Fibroblast of skin of abdomen (primary cell): ENCODE data around the gene SLC7A10.
A peak's percentile ranks its signal among the peaks of the same experiment; 100 is the strongest.
"Not testable (repeated sequence)": the region's sequence is repeated elsewhere in the genome, so short reads cannot be mapped to it uniquely, and the experiment has no call there.

ENCODE experiments used
- DNase-seq: peaks from one replicate; pipeline ENCODE4 v3.0.0-alpha.2; 2013

The SLC7A10 gene

DNA sequence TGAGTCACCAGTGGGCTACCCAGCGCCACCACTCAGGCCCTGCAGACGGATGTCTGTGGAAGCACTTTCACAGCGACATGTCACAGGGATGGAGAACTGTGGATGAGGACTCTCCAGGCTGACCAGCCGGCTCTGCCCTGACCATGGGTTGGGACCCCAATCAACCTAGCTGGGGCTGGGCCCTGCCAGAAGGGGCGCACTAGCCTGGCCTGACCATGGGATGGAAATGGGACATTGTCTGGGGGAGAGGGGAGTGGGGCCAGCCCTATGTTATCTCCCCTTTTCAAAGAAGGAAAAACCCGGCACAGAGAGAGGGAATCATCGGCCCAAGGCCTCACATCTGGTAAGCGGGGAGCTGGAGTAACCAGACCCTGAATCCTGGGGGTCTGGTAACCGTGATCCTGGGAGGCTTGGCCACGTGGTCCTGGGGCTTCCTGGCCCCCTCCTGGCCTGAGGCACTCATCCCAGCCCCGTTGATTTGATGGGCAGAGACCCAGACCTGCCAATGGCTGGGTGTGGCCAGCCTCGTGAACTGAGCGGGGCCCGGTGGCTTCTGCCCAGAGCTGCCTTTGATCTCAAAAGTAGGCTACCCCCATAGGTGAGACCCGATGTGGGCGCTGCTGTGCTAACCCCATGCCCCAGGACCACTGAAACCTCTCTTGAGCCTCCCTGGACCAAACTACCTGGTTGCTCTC, 11.2 kb upstream of the SLC7A10 start:
- DNase-seq, result no peak

DNA sequence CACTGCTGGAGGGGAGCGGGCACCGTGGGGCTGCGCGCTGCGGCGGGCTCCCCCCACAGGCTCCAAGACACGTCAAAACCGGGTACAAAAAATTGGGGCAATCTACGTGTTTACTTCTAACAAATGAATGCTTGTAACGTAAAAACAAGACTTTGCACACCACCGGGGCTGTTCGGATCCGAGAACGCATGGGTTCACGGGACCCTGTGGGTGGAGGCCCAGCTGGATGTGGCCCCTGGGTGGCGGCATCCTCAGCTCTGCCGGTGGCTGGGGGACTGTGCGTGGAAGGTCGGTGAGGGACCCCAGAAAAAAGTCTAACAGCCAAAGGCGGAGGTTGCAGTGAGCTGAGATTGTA, 10.3 kb upstream of the SLC7A10 start:
- no peak for DNase-seq

DNA sequence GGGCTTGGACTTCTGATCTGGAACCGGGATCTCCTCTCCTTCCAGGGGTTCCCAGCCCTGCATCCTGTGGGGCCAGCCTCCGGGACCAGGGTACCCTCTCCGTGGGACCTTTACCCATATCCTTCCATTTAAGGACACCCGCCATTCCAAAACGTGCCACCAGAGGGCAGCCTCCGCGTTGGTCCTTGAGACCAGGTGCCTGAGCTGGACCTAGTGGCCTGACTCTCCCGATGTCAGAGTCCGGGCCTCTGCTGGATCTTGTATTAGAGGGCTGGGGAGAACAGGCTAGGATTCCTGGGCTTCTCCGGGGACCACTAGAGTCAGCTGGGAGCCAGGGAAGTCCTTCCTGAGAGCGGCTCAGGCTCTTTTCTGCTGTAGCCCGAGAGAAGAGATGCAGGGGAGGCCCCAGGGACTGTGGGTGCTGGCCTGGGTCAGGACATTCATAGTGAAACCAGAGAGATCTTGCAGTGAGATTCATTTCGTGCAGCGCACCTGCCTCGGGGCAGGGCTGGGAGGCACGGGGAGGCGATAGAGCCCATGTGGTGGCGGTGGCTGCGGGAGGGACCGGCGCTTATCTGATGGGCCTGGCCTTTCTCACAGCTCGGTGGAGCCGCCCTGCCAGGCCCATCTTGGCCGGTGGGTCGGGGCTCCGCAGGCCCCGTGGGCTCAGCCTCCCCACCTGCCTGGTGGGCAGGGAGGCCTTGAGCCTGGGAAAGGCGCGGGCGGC, 9.8 kb upstream of the SLC7A10 start:
- DNase-seq, result peak; percentile 50

DNA sequence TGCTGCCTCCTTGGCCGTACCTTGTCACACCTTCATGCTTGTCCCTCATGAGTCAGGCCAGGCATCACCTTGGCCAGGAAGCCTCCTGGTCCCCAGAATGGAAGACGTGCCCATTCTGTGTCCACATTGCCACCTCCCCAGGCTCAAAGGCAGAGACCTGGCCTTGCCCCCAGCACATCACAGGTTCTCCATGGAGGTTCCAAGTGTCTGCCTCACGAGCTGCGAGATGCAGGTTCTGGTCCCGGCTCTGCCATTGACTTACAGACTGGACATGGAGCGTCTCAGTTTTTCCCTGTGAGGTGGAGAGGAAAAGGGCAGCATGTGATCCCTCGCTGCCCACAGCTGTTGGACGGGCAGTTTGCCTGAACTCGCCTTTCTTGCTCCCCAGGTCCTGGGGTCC, 9.1 kb upstream of the SLC7A10 start:
- DNase-seq, result no peak

DNA sequence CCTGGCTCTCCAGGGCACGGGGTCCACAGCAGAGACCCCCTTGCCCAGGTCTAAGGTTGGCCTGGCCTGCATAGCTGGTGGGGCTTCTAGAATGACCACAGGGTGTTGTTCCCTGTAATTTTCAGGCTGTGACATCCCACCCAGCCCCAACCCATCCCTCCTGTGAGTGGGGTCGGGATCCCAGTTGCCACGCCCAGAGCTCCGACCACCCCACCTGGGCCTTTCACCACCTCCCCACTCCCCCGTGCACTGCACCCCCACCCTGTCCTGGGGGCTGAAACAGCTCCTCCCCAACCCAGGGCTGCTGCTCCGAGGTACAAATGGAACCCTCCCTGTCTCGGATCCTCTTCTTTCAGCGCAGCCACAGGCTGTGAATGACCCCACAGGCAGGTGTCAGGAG, 8.4 kb upstream of the SLC7A10 start:
- DNase-seq, result no peak

DNA sequence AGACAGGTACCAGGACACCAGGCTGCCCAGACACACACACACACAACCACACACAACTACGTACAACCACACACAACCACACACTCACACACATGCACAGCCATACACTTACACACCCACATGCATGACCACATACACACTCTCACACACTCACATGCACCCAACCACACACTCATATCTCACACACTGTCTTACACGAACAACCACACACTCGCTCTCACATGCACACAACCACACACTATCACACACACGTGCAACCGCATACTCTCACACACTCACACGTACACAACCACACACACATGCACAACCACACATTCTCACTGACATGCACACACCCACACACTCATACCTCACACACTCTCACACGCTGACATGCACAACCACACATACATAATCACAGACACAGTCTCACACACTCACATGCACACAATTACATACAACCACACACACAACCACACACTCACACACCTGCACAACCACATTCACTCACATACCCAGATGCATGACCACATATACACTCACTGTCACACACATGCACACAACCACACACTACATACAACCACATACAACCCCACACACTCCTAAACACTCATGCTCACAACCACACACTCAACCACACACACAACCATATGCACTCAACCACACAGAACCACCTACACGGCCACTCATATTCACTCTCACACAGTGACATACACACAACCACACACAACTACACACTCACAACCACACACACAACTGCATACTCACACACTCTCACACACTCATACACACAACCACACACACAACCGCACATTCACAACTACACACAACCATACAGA, 7.6 kb upstream of the SLC7A10 start:
- DNase-seq, result no peak

DNA sequence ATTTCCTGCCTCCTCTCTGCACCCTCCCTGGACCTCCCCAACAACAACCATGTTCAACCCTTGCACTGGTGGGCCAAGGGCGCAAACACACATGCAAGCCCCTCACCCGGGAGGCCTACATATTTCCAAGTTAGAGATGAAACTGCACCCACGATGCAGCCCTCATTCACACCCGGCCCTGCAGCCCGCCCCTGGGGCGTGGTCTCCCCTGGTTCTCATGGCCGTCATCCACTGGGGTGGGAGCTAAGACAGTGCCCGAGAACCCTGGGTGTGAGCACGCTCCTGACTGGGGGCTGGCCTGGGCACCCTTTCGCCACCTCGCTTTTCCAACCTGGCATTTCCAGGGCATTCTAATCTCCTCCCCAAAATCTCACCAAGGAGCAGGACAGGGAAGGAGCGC, 7.0 kb upstream of the SLC7A10 start:
- no peak for DNase-seq

DNA sequence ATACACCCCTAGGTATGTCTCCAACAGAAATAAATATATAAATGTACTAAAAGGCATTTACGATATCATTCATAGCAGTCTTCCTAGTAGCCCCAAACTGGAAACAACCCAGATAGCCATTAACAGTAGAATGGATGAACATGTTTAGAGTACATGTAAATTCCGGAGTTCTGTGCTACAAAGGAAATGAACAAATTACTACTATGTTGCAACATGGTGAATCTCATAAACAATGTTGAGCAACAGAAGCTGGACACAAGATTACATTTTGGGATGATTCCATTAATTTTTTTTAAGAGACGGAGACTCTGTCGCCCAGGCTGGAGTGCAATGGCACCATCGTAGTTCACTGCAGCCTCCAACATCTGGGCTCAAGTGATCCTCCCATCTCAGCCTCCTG, 5.9 kb upstream of the SLC7A10 start:
- DNase-seq, result no peak

DNA sequence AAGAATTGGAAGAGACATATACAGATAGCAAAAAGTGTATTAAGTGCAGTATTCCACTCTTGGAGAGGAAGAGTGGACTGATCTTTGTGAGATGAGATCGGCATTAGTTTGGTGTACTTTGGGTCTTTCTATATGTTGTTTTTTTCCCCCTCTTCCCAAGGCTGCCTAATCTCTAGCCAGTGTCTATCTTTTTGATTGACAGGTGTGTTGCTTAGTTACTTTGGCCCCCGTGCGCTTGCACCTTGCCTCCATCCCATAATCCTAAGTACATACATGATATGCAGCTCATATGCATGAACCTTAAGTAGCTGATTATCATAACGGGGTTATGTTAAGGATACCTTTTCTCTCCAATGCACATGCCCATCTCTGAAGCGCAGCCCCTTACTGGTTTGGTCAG, 4.3 kb upstream of the SLC7A10 start:
- DNase-seq, result no peak

DNA sequence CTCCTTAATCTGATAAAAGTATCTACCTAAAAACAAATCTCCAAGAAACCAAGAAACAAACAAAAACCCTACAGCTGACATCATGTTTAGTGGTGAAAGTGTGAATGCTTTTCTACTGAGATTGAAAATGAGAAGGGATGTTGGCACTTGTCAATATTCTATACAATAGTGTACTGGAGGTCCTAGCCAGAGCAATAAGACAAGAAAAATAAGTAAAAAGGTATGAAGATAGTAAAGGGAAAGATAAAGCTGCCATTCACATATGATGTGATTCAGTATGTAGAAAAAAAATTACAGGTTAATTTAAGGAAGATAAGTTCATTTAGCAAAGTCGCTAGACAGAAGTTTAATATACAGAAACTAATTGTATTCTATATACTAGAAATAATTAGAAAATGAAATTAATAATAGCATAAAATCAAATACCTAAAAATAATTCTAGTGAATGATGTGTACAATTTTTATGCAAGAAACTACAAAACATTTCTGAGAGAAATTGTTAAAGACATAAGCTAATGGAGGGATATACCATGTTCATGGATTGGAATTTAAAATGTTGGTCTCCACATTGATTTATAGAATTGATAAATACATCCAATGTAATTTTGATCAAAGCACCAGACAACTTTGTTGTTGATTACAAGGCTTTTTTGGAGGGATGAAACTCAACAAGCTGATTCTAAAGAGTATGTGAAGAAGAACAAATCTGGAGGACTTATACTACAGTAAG, 2.4 kb upstream of the SLC7A10 start:
- no peak for DNase-seq

DNA sequence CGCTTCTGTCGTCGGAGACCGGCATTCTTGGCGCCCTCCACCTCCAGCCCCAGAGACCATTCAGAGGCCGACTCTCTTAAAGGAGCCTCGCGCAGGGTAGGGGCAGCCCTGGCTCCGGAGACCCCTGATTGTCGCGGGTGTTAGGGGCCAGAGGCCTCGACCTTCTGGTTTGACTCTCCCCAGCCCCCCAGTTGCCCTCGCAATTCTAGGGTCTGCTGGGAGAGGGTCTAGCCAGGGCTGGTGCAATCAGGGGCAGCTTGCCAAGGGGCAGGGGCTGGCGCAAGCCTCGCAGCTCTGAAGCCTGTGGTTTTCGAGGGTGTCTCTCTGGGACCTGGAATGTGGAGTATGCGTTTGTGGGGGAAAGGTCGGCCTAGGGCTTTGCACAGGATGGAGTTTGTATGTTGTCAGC, 1.6 kb upstream of the SLC7A10 start:
- peak; percentile 14 for DNase-seq

DNA sequence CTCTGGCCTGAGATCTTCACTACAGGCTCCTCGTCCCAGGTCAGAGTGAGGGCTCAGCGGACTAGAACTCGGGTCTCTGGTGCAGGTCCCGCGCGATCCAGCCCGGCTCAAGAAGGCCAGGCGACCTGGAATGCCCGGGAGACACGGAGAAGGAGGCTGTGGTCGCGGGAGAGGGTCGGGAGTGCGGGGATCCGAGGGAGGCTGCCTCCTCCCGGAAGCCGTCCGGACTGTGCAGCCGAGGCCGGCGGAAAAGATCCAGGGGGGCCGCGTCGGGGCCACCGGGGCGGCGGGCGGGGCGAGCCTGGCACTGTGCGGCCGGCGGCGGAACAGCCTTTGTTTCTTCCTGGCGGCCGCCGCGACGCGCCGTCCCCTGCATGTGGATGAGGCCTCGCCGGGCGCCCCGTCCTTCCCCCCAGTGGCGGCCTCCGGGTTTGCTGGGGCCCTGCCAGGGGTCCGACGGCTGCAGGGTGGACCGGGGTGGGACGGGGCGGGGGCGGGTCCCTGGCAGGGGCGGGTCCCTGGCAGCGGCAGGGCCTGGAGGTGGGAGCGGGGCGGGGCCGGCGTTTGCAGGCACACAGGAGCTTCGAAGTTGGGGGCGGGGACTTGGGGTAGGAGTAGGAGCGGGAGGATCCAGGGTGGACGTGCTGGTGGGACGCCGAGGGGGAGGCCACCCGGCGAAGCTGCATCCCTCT, 1.0 kb upstream of the SLC7A10 start:
- DNase-seq, result no peak

DNA sequence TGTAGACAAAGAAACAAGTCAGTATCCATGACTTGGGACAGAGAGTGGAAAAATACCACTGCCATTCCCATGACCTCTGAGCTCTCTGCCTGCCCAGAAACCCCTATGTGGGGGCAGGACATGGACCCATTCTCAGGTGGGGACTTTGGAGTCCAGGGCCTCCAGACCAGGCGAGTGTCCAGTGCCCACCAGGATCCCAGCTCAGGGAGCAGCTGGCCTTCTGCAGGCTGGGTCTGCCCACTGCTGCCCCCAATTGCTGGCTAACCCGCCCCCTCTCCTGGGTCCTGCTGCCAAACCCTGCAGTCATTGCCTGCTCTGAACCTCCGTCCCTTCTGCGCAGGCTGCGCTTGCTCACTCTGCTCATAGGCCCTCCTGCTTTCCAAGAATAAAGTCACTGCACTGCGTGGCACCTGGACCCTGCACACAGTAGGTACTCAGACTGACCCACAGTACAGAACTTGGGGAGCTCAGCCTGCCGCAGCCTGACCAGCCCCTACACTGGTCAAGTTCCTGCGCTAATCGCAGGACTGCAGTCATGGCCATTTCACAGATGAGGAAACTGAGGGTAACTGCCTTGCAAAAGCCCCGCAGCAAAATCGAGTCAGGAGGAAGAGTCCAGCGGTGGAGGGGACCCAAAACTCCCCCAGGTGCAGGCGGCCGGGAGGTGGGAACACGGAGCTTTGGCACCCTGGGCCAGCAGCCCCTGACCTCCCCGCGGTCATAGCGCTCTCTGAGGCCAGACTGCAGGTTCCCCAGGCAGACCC, 774 bp downstream of the SLC7A10 start:
- DNase-seq, result no peak

DNA sequence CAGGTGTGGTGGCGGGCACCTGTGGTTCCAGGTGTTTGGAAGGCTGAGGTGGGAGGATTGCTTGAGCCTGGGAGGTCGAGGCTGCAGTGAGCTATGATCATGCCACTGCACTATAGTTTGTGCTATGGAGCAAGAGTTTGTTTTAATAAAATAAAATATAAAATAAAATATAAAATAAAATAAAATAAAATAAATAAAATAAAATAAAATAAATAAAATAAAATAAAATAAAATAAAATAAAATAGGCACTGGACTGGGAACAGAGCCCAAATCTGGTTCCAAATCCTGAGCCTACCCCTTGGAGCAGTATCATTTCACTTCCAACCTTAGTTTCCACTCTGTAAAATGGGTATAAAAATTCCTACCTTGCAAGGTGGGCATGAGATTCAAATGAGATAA, 3.4 kb downstream of the SLC7A10 start:
- DNase-seq, result not testable (repeated sequence)

DNA sequence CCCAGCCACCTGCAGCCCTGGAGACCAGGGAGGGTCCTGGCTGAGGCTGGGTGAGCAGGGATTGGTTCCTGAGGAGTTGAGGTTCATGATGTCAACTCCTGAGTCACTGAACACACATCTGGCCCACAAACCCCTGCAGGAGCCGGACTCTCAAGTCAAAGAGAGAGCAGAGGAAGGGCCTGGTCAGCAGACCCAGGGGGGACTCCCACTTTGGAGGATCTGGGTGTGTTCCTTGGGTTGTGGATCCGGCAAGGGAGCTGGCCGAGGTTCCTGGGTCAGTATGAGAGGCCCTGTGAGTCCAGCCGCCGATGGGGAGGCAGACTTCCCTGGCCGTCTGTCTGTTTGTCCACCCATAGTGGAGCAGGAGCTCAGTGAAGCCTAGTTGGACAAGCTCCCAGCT, 4.0 kb downstream of the SLC7A10 start:
- DNase-seq, result no peak

DNA sequence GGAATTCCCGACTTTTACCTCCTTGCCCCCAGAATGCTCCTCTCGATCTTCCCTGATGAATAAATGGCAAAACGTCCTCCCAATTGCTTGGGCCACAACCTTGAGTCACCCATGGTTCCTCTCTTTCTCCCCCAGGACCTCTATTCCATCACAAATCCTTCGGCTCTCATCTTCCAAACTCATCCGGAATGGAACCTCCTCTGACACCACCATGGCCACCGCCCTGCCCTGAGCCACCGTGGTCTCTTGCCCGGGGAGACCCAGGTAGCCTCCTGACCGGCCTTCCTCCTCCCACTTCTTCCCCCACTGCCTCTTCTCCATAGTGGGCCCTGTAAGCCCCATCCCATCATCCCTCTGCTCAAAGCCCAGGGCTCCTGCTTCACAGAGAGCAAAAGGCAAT, 4.9 kb downstream of the SLC7A10 start:
- no peak for DNase-seq

DNA sequence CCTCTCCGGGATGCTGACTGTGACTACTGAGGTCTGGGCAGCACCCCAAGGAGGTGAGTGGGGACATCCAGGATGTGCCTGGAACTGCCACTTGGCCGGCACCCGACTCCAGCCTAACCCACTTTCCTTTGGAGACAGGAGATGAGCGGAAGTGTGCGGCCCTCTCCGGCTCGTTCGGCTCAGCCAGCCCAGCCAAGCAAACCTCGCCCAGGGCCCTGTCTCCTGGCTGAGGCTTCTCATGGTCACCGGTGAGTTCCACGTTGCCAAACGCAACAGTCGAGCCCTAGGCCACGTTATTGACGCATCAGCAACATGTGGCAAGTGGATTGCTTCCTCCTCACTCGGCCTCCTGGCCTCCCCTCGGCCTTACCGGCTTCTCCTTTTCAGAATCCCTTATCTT, 5.5 kb downstream of the SLC7A10 start:
- no peak for DNase-seq

DNA sequence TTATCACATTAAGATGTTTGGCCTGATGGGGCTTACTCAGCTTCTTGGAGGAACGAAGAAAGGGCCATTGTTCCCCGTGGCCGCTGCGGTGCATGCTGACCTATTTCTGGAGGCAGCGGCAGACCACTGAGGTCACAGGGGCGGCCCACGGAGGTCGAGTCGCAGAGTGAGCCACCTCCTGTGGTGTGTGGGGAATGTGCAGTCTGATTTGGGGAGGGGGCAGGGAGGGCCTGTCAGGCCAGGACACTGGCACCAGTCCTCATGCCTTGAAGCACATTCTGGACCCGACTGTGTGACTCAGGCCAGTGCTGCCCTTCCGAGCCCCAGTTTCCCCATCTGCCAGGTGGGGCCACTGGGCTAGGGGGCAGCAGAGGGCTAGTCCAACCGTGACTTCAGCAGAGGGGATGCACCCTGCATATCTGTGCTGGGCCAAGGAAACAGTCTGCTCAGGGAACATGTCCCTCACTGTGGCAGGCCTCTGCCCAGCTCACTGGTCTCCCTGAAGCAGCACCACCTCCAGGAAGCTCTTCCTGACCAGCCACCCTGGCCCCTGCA, 6.3 kb downstream of the SLC7A10 start:
- no peak for DNase-seq

DNA sequence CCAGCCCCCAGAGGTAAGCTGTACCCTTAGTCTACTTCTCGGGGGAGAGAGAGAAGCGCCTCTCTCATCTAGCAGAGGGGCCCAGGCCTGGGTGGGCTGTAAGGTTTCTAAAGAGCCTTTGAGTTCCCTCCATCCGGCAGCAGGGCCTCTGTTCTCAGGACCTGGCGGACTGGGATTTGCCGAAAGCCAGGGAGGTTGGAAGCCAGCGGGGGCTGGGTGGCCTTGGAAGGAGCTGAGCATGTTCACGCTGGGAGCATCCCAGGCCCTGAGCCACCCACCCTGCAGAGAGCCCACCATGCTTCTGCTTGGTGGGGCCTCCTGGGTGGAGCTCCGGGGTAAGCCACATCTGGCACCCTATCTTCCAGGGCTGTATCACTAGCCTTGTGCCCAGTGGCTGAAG, 7.8 kb downstream of the SLC7A10 start:
- no peak for DNase-seq

DNA sequence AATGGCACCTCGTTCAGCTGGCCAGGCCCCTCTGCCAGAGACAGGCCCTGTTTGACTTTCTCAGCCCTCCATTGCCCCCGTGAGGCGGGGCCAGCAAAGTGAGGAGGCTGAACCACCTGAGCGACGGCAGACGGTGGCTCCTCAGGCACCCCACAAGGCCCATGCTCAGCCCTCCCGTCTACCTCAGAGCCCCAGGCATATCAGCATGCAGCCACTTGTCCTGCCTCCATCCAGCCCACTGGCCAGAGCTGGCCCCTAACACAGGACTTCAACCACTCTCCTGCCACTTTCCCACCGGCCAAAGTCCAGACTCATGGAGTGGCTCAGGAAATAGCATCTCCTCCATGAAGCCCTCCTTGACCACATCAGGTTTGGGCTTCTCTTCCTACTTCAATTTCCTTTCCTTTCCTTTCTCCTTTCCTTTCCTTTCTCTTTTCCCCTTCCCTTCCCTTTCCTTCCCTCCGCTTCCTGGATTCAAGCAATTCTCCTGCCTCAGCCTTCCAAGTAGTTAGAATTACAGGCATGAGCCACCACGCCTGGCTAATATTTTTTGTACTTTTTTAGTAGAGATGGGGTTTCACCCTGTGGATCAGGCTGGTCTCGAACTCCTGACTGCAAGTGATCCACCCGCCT, 9.3 kb downstream of the SLC7A10 start:
- DNase-seq, result no peak
